Adrenal gland (tissue), 12 donors: ENCODE data around the gene LGMN. TPM values are rescaled to one million over a fixed set of nuclear protein-coding genes. Genes with fewer than 3 reads are reported as not detected.
"Not testable (repeated sequence)": the region's sequence is repeated elsewhere in the genome, so short reads cannot be mapped to it uniquely, and the experiment has no call there.

Experiments used
- DNase-seq, 7 donors: peaks; one replicate each; pipeline ENCODE4 v3.0.0-alpha.2; 2019 to 2020
- H3K27ac ChIP-seq, 5 donors: fragments of 200-600 bp; sonication (generic) in 4 of 5; 1 replicate in 3 of 5; 2 replicates in 2 of 5; pipeline versions ENCODE4 v1.5.1 to v1.8.0; 2016 to 2020; ENCODE audit warnings: mild to moderate bottlenecking in 1 of 5
- H3K27me3 ChIP-seq: fragments of 200-600 bp; 2 replicates; pipeline ENCODE4 v1.8.0; 2021
- H3K36me3 ChIP-seq, 2 donors: fragments of 200-600 bp; replicated peaks in 1 of 2; 1 replicate in 1 of 2; 2 replicates in 1 of 2; pipeline versions ENCODE4 v1.5.1 to v1.8.0; 2018 to 2022
- H3K4me1 ChIP-seq, 2 donors: fragments of 200-600 bp; replicated peaks in 1 of 2; 1 replicate in 1 of 2; 2 replicates in 1 of 2; pipeline versions ENCODE4 v1.5.1 to v1.8.0; 2018 to 2021
- H3K4me3 ChIP-seq, 4 donors: fragments of 200-600 bp; sonication (generic) in 3 of 4; one replicate each; pipeline ENCODE4 v1.5.1; 2016 to 2018
- H3K9me3 ChIP-seq, 3 donors: fragments of 200-600 bp; sonication (generic) in 1 of 3; replicated peaks in 1 of 3; 1 replicate in 2 of 3; 2 replicates in 1 of 3; pipeline versions ENCODE4 v1.5.1 to v1.8.0; 2016 to 2021
- CTCF ChIP-seq, 6 experiments: fragments of 450-650 bp in 4 of 6; fragments of 200-600 bp in 2 of 6; sonication (generic) in 1 of 6; IDR thresholded peaks; 1 replicate in 5 of 6; 2 replicates in 1 of 6; pipeline versions ENCODE4 v1.5.1 to v1.8.0; 2016 to 2021; ENCODE audit warnings: antibody characterized with exemption in 6 of 6, mild to moderate bottlenecking in 2 of 6, moderate library complexity in 1 of 6
- POLR2A ChIP-seq, 2 donors: fragments of 450-650 bp; IDR thresholded peaks; one replicate each; pipeline ENCODE4 v1.6.1; 2017; ENCODE audit warnings: antibody characterized with exemption in 2 of 2, mild to moderate bottlenecking in 2 of 2, moderate library complexity in 1 of 2
- WGBS, 4 donors: extraction: QIAGEN DNeasy Blood & Tissue Kit in 2 of 4; methylation state at CpG; one replicate each; pipeline versions ENCODE4 v1.1.5 to v1.1.7; 2013 to 2017; 5-methylcytosine and 5-hydroxymethylcytosine counted together
- intact Hi-C, 2 donors: fragments of 100-400 bp; cut with DNase I; formaldehyde crosslinking; loops; one replicate each; pipeline versions ENCODE4 v1.14.1 to v1.15.0; 2022 to 2023
- polyA plus RNA-seq, 3 donors: library from polyadenylated mRNA; stranded (reverse); fragments of 200-250 nt in 2 of 3; fragments of 350-450 nt in 1 of 3; fragmentation: Illumina TruSeq in 1 of 3; extraction: RNeasy Lipid Tissue Mini Kit (QIAGEN cat#74804) in 1 of 3; gene quantifications; one replicate each; pipeline ENCODE4 v1.2.3, GENCODE V29; 2013 to 2014
- total RNA-seq, 9 donors: library from RNA; depleted of rRNA in 4 of 9; stranded (reverse); fragments of >200 nt in 4 of 9; fragments of 120-200 nt in 1 of 9; fragmentation: NEBNext Ultra II Directional in 1 of 9; extraction: Animal tissue kit (Norgen Biotek cat#: 25700) in 1 of 9; gene quantifications; one replicate each; pipeline versions ENCODE4 v1.1.0 to v1.2.4, GENCODE V29; 2013 to 2023
- donor health status: healthy with polysubstance abuse.
- donor health status: Bipolar disorder and iron deficiency.
- donor health status: DM: yes; HTN: yes; CAD: no.
- donor health status: DM: no; HTN: no; CAD: no.
- donor health status: DM: no; HTN: no; CAD: no.
- donor health status: DM: yes; HTN: yes; CAD: no.

The LGMN gene
- total and polyA plus RNA-seq, 12 donors = 66.6 to 153 (median 117) TPM

- intact Hi-C loops = loop anchor here (10.0 kb wide), 2 partner anchors 102 to 548 kb away; no protein-coding TSS in a partner anchor
- Histone ChIP-seq H3K9me3 (no peaks in the 10 kb centered on the region), H3K27ac (no peak overlapping the region), H3K4me1 (peaks cover 5 to 9% of the 10 kb centered on the region in 2 donors), H3K4me3 (no peak overlapping the region), H3K27me3 (no peaks in the 10 kb centered on the region), H3K36me3 (peaks cover 0 to 19% of the 10 kb centered on the region in 2 donors)
- TF ChIP-seq POLR2A (IDR thresholded peaks at IDR 0.05) = no peak
- no peak for TF ChIP-seq CTCF (IDR thresholded peaks at IDR 0.05)
- WGBS, 4 donors = 91 to 98% (median 92%) methylated on average over 8 of the region's 8 CpGs
- no peak for DNase-seq
Measured at GRCh38 chr14:92683041-92683440, 65.4 kb downstream of the LGMN start.

- 29 to 40% (median 35%) methylated on average over 8 to 13 of the region's 13 CpGs for WGBS, 4 donors
- intact Hi-C loops = loop anchor here (10.0 kb wide), 2 partner anchors 104 to 546 kb away; no protein-coding TSS in a partner anchor
- TF ChIP-seq POLR2A (IDR thresholded peaks at IDR 0.05) (no peak), CTCF (IDR thresholded peaks at IDR 0.05) (peak; percentile 89 to 98 (median 93))
- no peaks in the 10 kb centered on the region for H3K4me1 ChIP-seq
- no peak overlapping the region for H3K4me3 ChIP-seq
- no peaks in the 10 kb centered on the region for H3K27me3 ChIP-seq
- H3K36me3 ChIP-seq = peaks cover 0 to 24% of the 10 kb centered on the region in 2 donors
- H3K9me3 ChIP-seq = no peaks in the 10 kb centered on the region
- DNase-seq = peak; percentile 63 to 88 (median 80)
- H3K27ac ChIP-seq = no peak overlapping the region
Measured at GRCh38 chr14:92680781-92681650, 67.4 kb downstream of the LGMN start.

- not testable (repeated sequence) for H3K4me3 ChIP-seq, H3K27ac ChIP-seq, H3K4me1 ChIP-seq, H3K9me3 ChIP-seq, H3K27me3 ChIP-seq, DNase-seq
- peaks cover 0 to 21% of the 10 kb centered on the region in 2 donors for H3K36me3 ChIP-seq
- WGBS, 4 donors = 73 to 85% (median 81%) methylated on average over 3 to 4 of the region's 4 CpGs
- intact Hi-C loops = loop anchor here (10.0 kb wide), 2 partner anchors 104 to 546 kb away; no protein-coding TSS in a partner anchor
Measured at GRCh38 chr14:92680330-92680729, 68.1 kb downstream of the LGMN start.

- TF ChIP-seq CTCF (IDR thresholded peaks at IDR 0.05) (no peak), POLR2A (IDR thresholded peaks at IDR 0.05) (no peak)
- WGBS, 4 donors = 89 to 93% (median 90%) methylated on average over 3 to 4 of the region's 4 CpGs
- no peak overlapping the region for H3K4me3 ChIP-seq
- no peaks in the 10 kb centered on the region for H3K9me3 ChIP-seq
- no peak overlapping the region for H3K27ac ChIP-seq
- no peak for DNase-seq
- no peaks in the 10 kb centered on the region for H3K27me3 ChIP-seq
- no peaks in the 10 kb centered on the region for H3K4me1 ChIP-seq
- intact Hi-C loops = no loop called here
- peaks cover 0 to 16% of the 10 kb centered on the region in 2 donors for H3K36me3 ChIP-seq
Measured at GRCh38 chr14:92679246-92679645, 69.2 kb downstream of the LGMN start.
